Endothelial cell of umbilical vein (primary cell): Measurements from ENCODE around the gene FANCD2. TPM values are rescaled to one million over a fixed set of nuclear protein-coding genes. Genes with fewer than 3 reads are reported as not detected.
"Not testable (repeated sequence)": the region's sequence is repeated elsewhere in the genome, so short reads cannot be mapped to it uniquely, and the experiment has no call there.

ENCODE experiments used
- BruUV-seq: library from RNA; stranded (reverse); fragments of 400-500 nt; replicated peaks from 2 replicates; lab custom pipeline; 2021; lab: Mats Ljungman, UMichigan
- CTCF ChIA-PET: fragments of 300-600, 350-600 bp; sonication (Branson Sonifier 250); formaldehyde crosslinking; loops from one replicate; lab custom pipeline; 2021; ENCODE audit warnings: antibody characterized with exemption, inconsistent platforms; lab: Charles Lee
- POLR2A ChIA-PET: fragments of 300-600, 350-600 bp; sonication (Branson Sonifier 250); formaldehyde crosslinking; loops from one replicate; lab custom pipeline; 2021; ENCODE audit warnings: antibody characterized with exemption, inconsistent platforms; lab: Charles Lee
- DNase-seq: peaks from one replicate; pipeline ENCODE4 v3.0.0-alpha.2; 2011; ENCODE audit warnings: low read depth, low spot score
- FAIRE-seq: peaks from 2 replicates; lab custom pipeline; 2011; peaks lifted over from hg19 to GRCh38; lab: Jason Lieb, UNC
- H2AFZ ChIP-seq: 2 replicates; pipeline ENCODE4 v1.6.0; 2012; ENCODE audit warnings: low read depth, low read length, control low read depth, inconsistent platforms
- H3K27ac ChIP-seq: 2 replicates; pipeline ENCODE4 v1.5.1; 2011; ENCODE audit warnings: low read depth, mild to moderate bottlenecking, control low read depth, low read length, moderate library complexity; ENCODE audit not compliant: insufficient read depth
- H3K27me3 ChIP-seq, 2 experiments: 2 replicates each; pipeline versions ENCODE4 v1.6.0 to v1.6.1; 2011; ENCODE audit warnings: low read length in 2 of 2, mixed read lengths in 1 of 2; ENCODE audit not compliant: control insufficient read depth in 2 of 2, insufficient read depth in 2 of 2
- H3K36me3 ChIP-seq, 2 experiments: 2 replicates in 1 of 2; 3 replicates in 1 of 2; pipeline ENCODE4 v1.5.1; 2011; ENCODE audit warnings: low read length in 2 of 2, mild to moderate bottlenecking in 1 of 2, moderate library complexity in 1 of 2; ENCODE audit not compliant: control insufficient read depth in 2 of 2, insufficient read depth in 2 of 2; ENCODE audit errors: extremely low read depth in 1 of 2
- H3K4me1 ChIP-seq: 3 replicates; pipeline ENCODE4 v1.5.1; 2011; ENCODE audit warnings: mild to moderate bottlenecking, low read length; ENCODE audit not compliant: control insufficient read depth, insufficient read depth; ENCODE audit errors: extremely low read depth
- H3K4me2 ChIP-seq: 2 replicates; pipeline ENCODE4 v1.6.1; 2011; ENCODE audit warnings: low read length, control low read depth, mixed read lengths; ENCODE audit not compliant: insufficient read depth
- H3K4me3 ChIP-seq, 3 experiments: fragments of 200-600 bp in 1 of 3; sonication (generic), shearing (Covaris generic) in 1 of 3; replicated peaks in 1 of 3; 2 replicates each; pipeline ENCODE4 v1.5.1; 2011 to 2016; ENCODE audit warnings: control low read depth in 3 of 3, low read length in 3 of 3, mild to moderate bottlenecking in 2 of 3, inconsistent platforms in 1 of 3, low read depth in 1 of 3, moderate library complexity in 1 of 3; ENCODE audit not compliant: insufficient read depth in 1 of 3
- H3K79me2 ChIP-seq: 2 replicates; pipeline ENCODE4 v1.6.0; 2012; ENCODE audit warnings: low read length, inconsistent platforms; ENCODE audit not compliant: control insufficient read depth, insufficient read depth
- H3K9ac ChIP-seq: replicated peaks from 2 replicates; pipeline ENCODE3; 2011; ENCODE audit warnings: low read length, control low read depth; ENCODE audit not compliant: insufficient read depth; ENCODE audit errors: extremely low read depth
- H3K9me1 ChIP-seq: replicated peaks from 3 replicates; pipeline ENCODE4 v1.6.0; 2011; ENCODE audit warnings: mild to moderate bottlenecking, low read length; ENCODE audit not compliant: control insufficient read depth, insufficient read depth; ENCODE audit errors: extremely low read depth
- H3K9me3 ChIP-seq: replicated peaks from 2 replicates; pipeline ENCODE4 v1.5.1; 2012; ENCODE audit warnings: low read length, inconsistent platforms; ENCODE audit not compliant: control insufficient read depth, insufficient read depth
- H4K20me1 ChIP-seq: replicated peaks from 2 replicates; pipeline ENCODE3; 2011; ENCODE audit warnings: mild to moderate bottlenecking, low read length; ENCODE audit not compliant: control insufficient read depth, insufficient read depth; ENCODE audit errors: extremely low read depth
- EZH2 ChIP-seq: IDR thresholded peaks from 2 replicates; pipeline ENCODE4 v1.6.1; 2012; ENCODE audit warnings: borderline replicate concordance, low read depth, mild to moderate bottlenecking, moderate library complexity, low read length, inconsistent platforms; ENCODE audit not compliant: severe bottlenecking
- FOS ChIP-seq: IDR thresholded peaks from 2 replicates; pipeline ENCODE4 v1.6.1; 2011; ENCODE audit warnings: mild to moderate bottlenecking, low read length, moderate library complexity, borderline replicate concordance; ENCODE audit not compliant: insufficient read depth
- GATA2 ChIP-seq: IDR thresholded peaks from 2 replicates; pipeline ENCODE4 v1.7.0; 2011; ENCODE audit warnings: low read depth, mild to moderate bottlenecking, moderate library complexity, mixed read lengths, low read length; ENCODE audit not compliant: insufficient read length, insufficient read depth
- JUN ChIP-seq: IDR thresholded peaks from 2 replicates; pipeline ENCODE4 v1.6.1; 2011; ENCODE audit warnings: borderline replicate concordance, low read depth; ENCODE audit not compliant: insufficient read length, insufficient read depth
- MYC ChIP-seq: IDR thresholded peaks from one replicate; pipeline ENCODE4 v1.6.1; 2011; ENCODE audit warnings: mild to moderate bottlenecking, low read depth, low read length
- POLR2A ChIP-seq: IDR thresholded peaks from 2 replicates; pipeline ENCODE4 v1.6.1; 2012; ENCODE audit warnings: low read depth, mild to moderate bottlenecking, control low read depth, low read length
- POLR2AphosphoS5 ChIP-seq: IDR thresholded peaks from 2 replicates; pipeline ENCODE4 v1.6.1; 2012; ENCODE audit warnings: low read depth, mild to moderate bottlenecking, control low read depth, low read length, moderate library complexity; ENCODE audit not compliant: insufficient read depth
- dilution Hi-C: fragments of 300-500 bp; cut with MboI; formaldehyde crosslinking; loops from one replicate; pipeline ENCODE4 v1.15.0; 2019; ENCODE audit warnings: low sequenced_read_pairs; ENCODE audit not compliant: extremely low pct_ligation_motif_present
- intact Hi-C: fragments of 100-400 bp; cut with micrococcal nuclease; formaldehyde crosslinking; loops from one replicate; pipeline ENCODE4 v1.10.0; 2022
- polyA plus RNA-seq, 4 experiments: library from polyadenylated mRNA; depleted of rRNA in 3 of 4; stranded (reverse) in 3 of 4; unstranded in 1 of 4; fragments of >200 nt; gene quantifications; 2 replicates each; pipeline versions ENCODE4 v1.2.1 to v1.2.3, GENCODE V29; 2011 to 2012; ENCODE audit warnings: missing spikeins in 1 of 4
- total RNA-seq: library from RNA; stranded (reverse); gene quantifications from 2 replicates; pipeline ENCODE4 v1.2.3, GENCODE V29; 2021
- TF ChIP-seq, protein P1 (sequence below), 2 donors: IDR thresholded peaks; 1 replicate in 1 of 2; 2 replicates in 1 of 2; pipeline ENCODE4 v1.5.1; 2011; ENCODE audit warnings: low read length in 2 of 2, mild to moderate bottlenecking in 2 of 2, moderate library complexity in 2 of 2, control low read depth in 1 of 2, inconsistent platforms in 1 of 2, low read depth in 1 of 2; ENCODE audit not compliant: insufficient read depth in 1 of 2; ENCODE audit errors: extremely low read depth in 1 of 2
- TF ChIP-seq, protein P2 (sequence below): IDR thresholded peaks from 2 replicates; pipeline ENCODE4 v1.6.1; 2011; ENCODE audit not compliant: insufficient read depth, insufficient read length

The FANCD2 gene
- total and polyA plus RNA-seq, 2 donors (not counting 3 experiments of a cell fraction or from before 2014, with no cell fraction given), result 8.2 to 26.8 TPM

DNA sequence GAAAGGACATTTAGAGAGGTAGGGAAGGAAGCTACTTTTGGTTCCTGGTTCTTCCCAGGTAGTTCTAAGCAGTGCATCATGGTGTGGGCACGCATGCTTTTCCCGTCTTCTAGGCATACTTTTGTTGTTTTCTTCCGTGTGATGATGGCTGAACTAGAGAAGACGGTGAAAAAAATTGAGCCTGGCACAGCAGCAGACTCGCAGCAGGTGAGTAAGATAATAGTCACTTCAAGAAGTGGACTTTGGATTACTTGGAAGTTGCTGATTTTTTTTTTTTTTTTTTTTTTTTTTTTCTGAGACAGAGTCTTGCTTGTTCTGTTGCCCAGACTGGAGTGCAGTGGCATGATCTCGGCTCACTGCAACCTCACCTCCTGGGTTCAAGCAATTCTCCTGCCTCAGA is 63.9 kb downstream of the FANCD2 start:
- no TSS peak for BruUV-seq
- ChIA-PET CTCF (no interaction called here), POLR2A (interaction anchor here (0.5 kb wide), 1 partner anchor 38 kb away, joined by 3 read pairs; no protein-coding TSS in a partner anchor)
- Histone ChIP-seq H3K9me3 (no peaks in the 10 kb centered on the region), H3K27me3 (no peaks in the 10 kb centered on the region), H3K36me3 (peaks cover 0 to 2% of the 10 kb centered on the region in 2 experiments), H3K9ac (no peak overlapping the region), H3K79me2 (no peaks in the 10 kb centered on the region), H4K20me1 (no peaks in the 10 kb centered on the region), H2AFZ (no peak overlapping the region), H3K4me3 (no peak overlapping the region), H3K27ac (no peak overlapping the region), H3K4me2 (no peak overlapping the region), H3K9me1 (no peaks in the 10 kb centered on the region), H3K4me1 (no peaks in the 10 kb centered on the region)
- intact Hi-C loops (no loop called here), dilution Hi-C loops (no loop called here)
- no peak for TF ChIP-seq POLR2AphosphoS5
- no peak for TF ChIP-seq FOS
- TF ChIP-seq POLR2A, result no peak
- no peak for TF ChIP-seq MYC
- TF ChIP-seq, protein P1, sequence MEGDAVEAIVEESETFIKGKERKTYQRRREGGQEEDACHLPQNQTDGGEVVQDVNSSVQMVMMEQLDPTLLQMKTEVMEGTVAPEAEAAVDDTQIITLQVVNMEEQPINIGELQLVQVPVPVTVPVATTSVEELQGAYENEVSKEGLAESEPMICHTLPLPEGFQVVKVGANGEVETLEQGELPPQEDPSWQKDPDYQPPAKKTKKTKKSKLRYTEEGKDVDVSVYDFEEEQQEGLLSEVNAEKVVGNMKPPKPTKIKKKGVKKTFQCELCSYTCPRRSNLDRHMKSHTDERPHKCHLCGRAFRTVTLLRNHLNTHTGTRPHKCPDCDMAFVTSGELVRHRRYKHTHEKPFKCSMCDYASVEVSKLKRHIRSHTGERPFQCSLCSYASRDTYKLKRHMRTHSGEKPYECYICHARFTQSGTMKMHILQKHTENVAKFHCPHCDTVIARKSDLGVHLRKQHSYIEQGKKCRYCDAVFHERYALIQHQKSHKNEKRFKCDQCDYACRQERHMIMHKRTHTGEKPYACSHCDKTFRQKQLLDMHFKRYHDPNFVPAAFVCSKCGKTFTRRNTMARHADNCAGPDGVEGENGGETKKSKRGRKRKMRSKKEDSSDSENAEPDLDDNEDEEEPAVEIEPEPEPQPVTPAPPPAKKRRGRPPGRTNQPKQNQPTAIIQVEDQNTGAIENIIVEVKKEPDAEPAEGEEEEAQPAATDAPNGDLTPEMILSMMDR (IDR thresholded peaks at IDR 0.05; ENCODE audit: extremely low read depth in 1 of 2, insufficient read depth in 1 of 2, low read depth in 1 of 2, low read length in 2 of 2), result no peak
- no peak for TF ChIP-seq GATA2
- TF ChIP-seq, protein P2, sequence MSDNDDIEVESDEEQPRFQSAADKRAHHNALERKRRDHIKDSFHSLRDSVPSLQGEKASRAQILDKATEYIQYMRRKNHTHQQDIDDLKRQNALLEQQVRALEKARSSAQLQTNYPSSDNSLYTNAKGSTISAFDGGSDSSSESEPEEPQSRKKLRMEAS, result no peak
- TF ChIP-seq JUN, result no peak
- TF ChIP-seq EZH2, result no peak
- DNase-seq, result no peak
- no peak for FAIRE-seq

DNA sequence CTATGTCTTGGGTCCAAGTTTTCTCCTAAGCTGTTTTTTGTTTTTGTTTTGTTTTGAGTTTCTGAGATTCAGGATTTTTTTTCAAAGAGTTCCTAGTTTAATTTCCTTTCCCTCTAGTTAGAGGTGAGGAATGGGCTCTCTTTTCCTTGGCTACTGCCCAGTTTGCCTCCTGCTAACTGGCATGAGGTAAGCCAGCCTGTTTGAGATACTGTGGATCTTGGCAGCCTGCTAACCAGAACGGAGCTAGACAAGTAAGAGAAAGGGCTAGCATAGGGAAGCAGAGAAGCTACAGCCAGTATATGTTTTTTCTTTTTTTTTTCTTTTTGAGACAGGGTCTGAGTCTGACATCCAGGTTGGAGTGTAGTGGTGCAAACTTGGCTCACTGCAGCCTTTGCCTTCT is 64.5 kb downstream of the FANCD2 start:
- H4K20me1 ChIP-seq, H3K27ac ChIP-seq, H3K9ac ChIP-seq, H3K79me2 ChIP-seq, intact Hi-C loops, H3K27me3 ChIP-seq, H3K9me3 ChIP-seq, POLR2A ChIA-PET, H3K9me1 ChIP-seq, FAIRE-seq, H3K4me3 ChIP-seq, H2AFZ ChIP-seq, CTCF ChIA-PET, DNase-seq, BruUV-seq, dilution Hi-C loops, H3K36me3 ChIP-seq, H3K4me1 ChIP-seq, H3K4me2 ChIP-seq: not testable (repeated sequence)

DNA sequence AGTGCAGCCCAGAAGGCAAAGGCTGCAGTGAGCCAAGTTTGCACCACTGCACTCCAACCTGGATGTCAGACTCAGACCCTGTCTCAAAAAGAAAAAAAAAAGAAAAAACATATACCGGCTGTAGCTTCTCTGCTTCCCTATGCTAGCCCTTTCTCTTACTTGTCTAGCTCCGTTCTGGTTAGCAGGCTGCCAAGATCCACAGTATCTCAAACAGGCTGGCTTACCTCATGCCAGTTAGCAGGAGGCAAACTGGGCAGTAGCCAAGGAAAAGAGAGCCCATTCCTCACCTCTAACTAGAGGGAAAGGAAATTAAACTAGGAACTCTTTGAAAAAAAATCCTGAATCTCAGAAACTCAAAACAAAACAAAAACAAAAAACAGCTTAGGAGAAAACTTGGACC is 65.2 kb downstream of the FANCD2 start:
- not testable (repeated sequence) for H3K36me3 ChIP-seq

More for the DNA sequence above, 65.2 kb downstream of the FANCD2 start:
- H3K79me2 ChIP-seq, H3K9me1 ChIP-seq, dilution Hi-C loops, H3K4me1 ChIP-seq, H3K27me3 ChIP-seq, H4K20me1 ChIP-seq, BruUV-seq, H2AFZ ChIP-seq, H3K4me2 ChIP-seq, H3K27ac ChIP-seq, H3K9ac ChIP-seq, H3K9me3 ChIP-seq, intact Hi-C loops, DNase-seq, H3K4me3 ChIP-seq, CTCF ChIA-PET, POLR2A ChIA-PET: not testable (repeated sequence)
- FAIRE-seq, result peak; percentile 24
